Lower lobe of right lung (tissue), 2 donors: ENCODE data around the gene FAIM. TPM values are rescaled to one million over a fixed set of nuclear protein-coding genes. Genes with fewer than 3 reads are reported as not detected.

Experiments
- ATAC-seq, 2 donors: fragments of 200-7000 bp; cut with Tn5 transposase; one replicate each; pipeline ENCODE4 v1.9.1; 2020 to 2022; ENCODE audit warnings: mild to moderate bottlenecking in 2 of 2, moderate library complexity in 2 of 2
- DNase-seq: peaks from one replicate; pipeline ENCODE4 v3.0.0-alpha.2; 2020
- H3K27ac ChIP-seq: fragments of 200-600 bp; one replicate; pipeline ENCODE4 v1.8.0; 2022
- H3K27me3 ChIP-seq: fragments of 200-600 bp; one replicate; pipeline ENCODE4 v1.8.0; 2022; ENCODE audit warnings: low read depth
- H3K36me3 ChIP-seq: fragments of 200-600 bp; one replicate; pipeline ENCODE4 v1.8.0; 2022; ENCODE audit warnings: mild to moderate bottlenecking
- H3K4me1 ChIP-seq: fragments of 200-600 bp; one replicate; pipeline ENCODE4 v1.8.0; 2022
- H3K4me3 ChIP-seq: fragments of 200-600 bp; one replicate; pipeline ENCODE4 v1.8.0; 2022; ENCODE audit warnings: mild to moderate bottlenecking
- H3K9me3 ChIP-seq: fragments of 200-600 bp; one replicate; pipeline ENCODE4 v1.8.0; 2022
- CTCF ChIP-seq: fragments of 200-600 bp; IDR thresholded peaks from one replicate; pipeline ENCODE4 v1.8.0; 2022; ENCODE audit warnings: antibody characterized with exemption, mild to moderate bottlenecking
- intact Hi-C: fragments of 100-400 bp; cut with DNase I; formaldehyde crosslinking; loops from one replicate; pipeline ENCODE4 v1.11.0; 2022
- total RNA-seq: library from RNA; stranded (reverse); fragmentation: NEBNext Ultra II Directional; extraction: Animal tissue kit (Norgen Biotek cat#: 25700); gene quantifications from one replicate; pipeline ENCODE4 v1.2.1, GENCODE V29; 2021
- donor health status: DM: no; HTN: yes; CAD: no; lungs with severe emphysema.

FAIM gene
- total RNA-seq, 1 donor from 2014 or later, result 12.3 TPM

DNA sequence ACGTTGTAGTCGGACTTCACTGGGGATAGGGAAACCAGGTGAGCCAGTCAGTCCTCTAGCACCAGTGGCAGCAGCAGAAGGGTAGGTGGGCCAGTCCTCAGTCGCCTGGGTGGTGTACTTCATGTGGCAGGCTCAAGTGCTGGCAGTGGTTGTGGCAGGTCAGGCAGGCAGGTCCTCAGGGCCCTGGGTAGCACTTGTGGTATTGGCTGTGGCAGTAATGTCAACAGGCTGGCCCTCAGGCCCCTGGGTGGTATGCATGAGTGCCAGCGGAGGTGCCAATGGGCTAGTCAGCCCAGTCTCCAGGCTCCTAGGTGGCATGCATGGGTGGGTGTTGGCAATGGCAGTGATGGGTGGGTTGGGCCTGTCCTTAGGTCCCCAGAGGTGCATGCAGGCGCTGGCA is 40.6 kb downstream of the FAIM start:
- no peak for ATAC-seq
- peaks cover 52% of the 10 kb centered on the region for H3K36me3 ChIP-seq
- no peaks in the 10 kb centered on the region for H3K27me3 ChIP-seq
- no peak for TF ChIP-seq CTCF
- no peak overlapping the region for H3K4me3 ChIP-seq
- DNase-seq, result no peak
- intact Hi-C loops, result no loop called here
- peaks cover 29% of the 10 kb centered on the region for H3K9me3 ChIP-seq
- H3K4me1 ChIP-seq, result no peaks in the 10 kb centered on the region
- no peak overlapping the region for H3K27ac ChIP-seq

DNA sequence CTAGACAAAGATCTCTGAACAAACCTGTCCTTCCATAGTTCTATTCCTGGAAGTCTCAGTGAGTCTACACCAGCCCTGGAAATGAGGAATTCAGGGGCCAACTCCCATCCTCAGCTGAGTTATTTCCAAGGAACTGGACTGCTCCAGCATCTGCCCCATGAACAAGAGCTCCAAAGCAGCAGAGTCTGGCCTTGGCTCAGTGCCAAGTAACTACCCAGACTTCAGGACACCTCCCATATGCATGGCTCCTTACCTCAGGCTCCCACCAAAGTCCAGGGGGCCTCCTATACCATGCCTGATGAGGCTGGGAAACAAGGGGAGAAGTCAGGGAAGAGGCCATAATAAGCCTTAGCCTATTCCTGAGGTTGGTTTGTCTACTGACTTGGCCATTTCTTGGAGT is 45.0 kb downstream of the FAIM start:
- intact Hi-C loops, result no loop called here
- H3K36me3 ChIP-seq, result peaks cover 90% of the 10 kb centered on the region
- no peaks in the 10 kb centered on the region for H3K4me1 ChIP-seq
- no peak overlapping the region for H3K27ac ChIP-seq
- H3K27me3 ChIP-seq, result no peaks in the 10 kb centered on the region
- DNase-seq, result no peak
- H3K9me3 ChIP-seq, result peaks cover under 1% of the 10 kb centered on the region
- H3K4me3 ChIP-seq, result no peak overlapping the region
- no peak for ATAC-seq
- no peak for TF ChIP-seq CTCF

- intact Hi-C loops, result no loop called here
- Histone ChIP-seq H3K4me3 (no peak overlapping the region), H3K36me3 (peaks cover 67% of the 10 kb centered on the region), H3K4me1 (no peaks in the 10 kb centered on the region), H3K9me3 (no peaks in the 10 kb centered on the region), H3K27me3 (no peaks in the 10 kb centered on the region), H3K27ac (no peak overlapping the region)
- no peak for DNase-seq
- TF ChIP-seq CTCF, result no peak
- no peak for ATAC-seq
These were observed 48.9 kb downstream of the FAIM start for GRCh38 chr3:138657508-138657907.

- no peak overlapping the region for H3K27ac ChIP-seq
- H3K4me1 ChIP-seq, result no peaks in the 10 kb centered on the region
- TF ChIP-seq CTCF, result no peak
- H3K36me3 ChIP-seq, result peaks cover 37% of the 10 kb centered on the region
- intact Hi-C loops, result no loop called here
- H3K4me3 ChIP-seq, result no peak overlapping the region
- H3K9me3 ChIP-seq, result no peaks in the 10 kb centered on the region
- no peaks in the 10 kb centered on the region for H3K27me3 ChIP-seq
- ATAC-seq, result no peak
- no peak for DNase-seq
These were observed 59.5 kb downstream of the FAIM start for GRCh38 chr3:138668107-138668506.

GRCh38 chr3:138670407-138670806 is 61.8 kb downstream of the FAIM start:
- no peak for TF ChIP-seq CTCF
- DNase-seq (no peak), ATAC-seq (no peak)

More at GRCh38 chr3:138670407-138670806, 61.8 kb downstream of the FAIM start:
- Histone ChIP-seq H3K9me3 (peaks cover 3% of the 10 kb centered on the region), H3K36me3 (peaks cover 24% of the 10 kb centered on the region), H3K4me3 (no peak overlapping the region), H3K4me1 (no peaks in the 10 kb centered on the region), H3K27ac (no peak overlapping the region), H3K27me3 (no peaks in the 10 kb centered on the region)
- intact Hi-C loops, result no loop called here
